H9 (cell line): ENCODE measurements around the gene DYNLRB2. TPM values are rescaled to one million over a fixed set of nuclear protein-coding genes. Genes with fewer than 3 reads are reported as not detected.

ENCODE experiments used
- DNase-seq: peaks from one replicate; pipeline ENCODE4 v3.0.0-alpha.2; 2017
- H2AFZ ChIP-seq: one replicate; pipeline ENCODE4 v1.6.1; 2013; ENCODE audit warnings: mild to moderate bottlenecking, low read length, control low read depth, moderate library complexity
- H2AK5ac ChIP-seq: 2 replicates; pipeline ENCODE4 v1.6.1; 2013; ENCODE audit warnings: low read length, control low read depth, mixed read lengths; ENCODE audit not compliant: insufficient read length
- H2BK120ac ChIP-seq: one replicate; pipeline ENCODE4 v1.6.1; 2013; ENCODE audit warnings: low read depth, mild to moderate bottlenecking, low read length, control low read depth, inconsistent platforms; ENCODE audit not compliant: poor library complexity, severe bottlenecking
- H2BK12ac ChIP-seq: 2 replicates; pipeline ENCODE4 v1.6.1; 2013; ENCODE audit warnings: low read length, control low read depth, mixed read lengths, low read depth; ENCODE audit not compliant: insufficient read length
- H2BK15ac ChIP-seq: 2 replicates; pipeline ENCODE4 v1.6.1; 2013; ENCODE audit warnings: low read depth, low read length, control low read depth
- H2BK20ac ChIP-seq: one replicate; pipeline ENCODE4 v1.6.1; 2013; ENCODE audit warnings: low read depth, mild to moderate bottlenecking, low read length, control low read depth, inconsistent platforms; ENCODE audit not compliant: poor library complexity, severe bottlenecking
- H2BK5ac ChIP-seq: 2 replicates; pipeline ENCODE4 v1.6.1; 2013; ENCODE audit warnings: low read length, control low read depth, mixed read lengths; ENCODE audit not compliant: insufficient read length
- H3K14ac ChIP-seq: 2 replicates; pipeline ENCODE4 v1.6.1; 2013; ENCODE audit warnings: low read length, control low read depth; ENCODE audit not compliant: insufficient read depth
- H3K18ac ChIP-seq: 2 replicates; pipeline ENCODE4 v1.6.1; 2013; ENCODE audit warnings: low read depth, mild to moderate bottlenecking, mixed read lengths, low read length, control low read depth; ENCODE audit not compliant: insufficient read length
- H3K23ac ChIP-seq: 2 replicates; pipeline ENCODE4 v1.6.1; 2013; ENCODE audit warnings: low read length, control low read depth, mixed read lengths, low read depth; ENCODE audit not compliant: insufficient read length
- H3K23me2 ChIP-seq: 2 replicates; pipeline ENCODE4 v1.6.1; 2013; ENCODE audit warnings: low read depth, mild to moderate bottlenecking, mixed read lengths, low read length, control low read depth; ENCODE audit not compliant: insufficient read length, poor library complexity, severe bottlenecking
- H3K27ac ChIP-seq: 2 replicates; pipeline ENCODE4 v1.5.1; 2013; ENCODE audit warnings: low read length, control low read depth, mixed read lengths, low read depth; ENCODE audit not compliant: insufficient read length
- H3K27me3 ChIP-seq: 2 replicates; pipeline ENCODE4 v1.6.1; 2013; ENCODE audit warnings: low read length, control low read depth, inconsistent platforms; ENCODE audit not compliant: insufficient read depth
- H3K4ac ChIP-seq: 2 replicates; pipeline ENCODE4 v1.6.1; 2013; ENCODE audit warnings: low read depth, mild to moderate bottlenecking, control low read depth, inconsistent platforms, low read length, moderate library complexity
- H3K4me1 ChIP-seq: 2 replicates; pipeline ENCODE4 v1.6.1; 2013; ENCODE audit warnings: low read length, control low read depth, inconsistent platforms; ENCODE audit not compliant: insufficient read depth
- H3K4me2 ChIP-seq: 2 replicates; pipeline ENCODE4 v1.6.1; 2013; ENCODE audit warnings: low read length, control low read depth, mixed read lengths; ENCODE audit not compliant: insufficient read length, insufficient read depth
- H3K56ac ChIP-seq: 2 replicates; pipeline ENCODE4 v1.6.1; 2013; ENCODE audit warnings: low read depth, mild to moderate bottlenecking, mixed read lengths, low read length, control low read depth; ENCODE audit not compliant: insufficient read length
- H3K79me1 ChIP-seq: 2 replicates; pipeline ENCODE4 v1.6.1; 2013; ENCODE audit warnings: low read depth, mild to moderate bottlenecking, moderate library complexity, low read length, control low read depth, inconsistent platforms; ENCODE audit not compliant: insufficient read depth, poor library complexity, severe bottlenecking
- H3K79me2 ChIP-seq: 2 replicates; pipeline ENCODE4 v1.6.1; 2013; ENCODE audit warnings: low read length, control low read depth, inconsistent platforms; ENCODE audit not compliant: insufficient read depth
- H3K9ac ChIP-seq: 2 replicates; pipeline ENCODE4 v1.6.1; 2013; ENCODE audit warnings: low read length, control low read depth, mixed read lengths; ENCODE audit not compliant: insufficient read length; ENCODE audit errors: extremely low read depth
- H3K9me3 ChIP-seq: one replicate; pipeline ENCODE4 v1.6.1; 2013; ENCODE audit warnings: low read depth, low read length, inconsistent platforms; ENCODE audit not compliant: control insufficient read depth
- H3T11ph ChIP-seq: one replicate; pipeline ENCODE4 v1.6.1; 2013; ENCODE audit warnings: mild to moderate bottlenecking, low read length, control low read depth, inconsistent platforms
- H4K20me1 ChIP-seq: one replicate; pipeline ENCODE4 v1.6.1; 2013; ENCODE audit not compliant: control insufficient read depth, insufficient read length, insufficient read depth
- H4K5ac ChIP-seq: 2 replicates; pipeline ENCODE4 v1.6.1; 2013; ENCODE audit warnings: low read depth, mild to moderate bottlenecking, mixed read lengths, low read length, control low read depth; ENCODE audit not compliant: insufficient read length
- H4K8ac ChIP-seq: replicated peaks from 2 replicates; pipeline ENCODE4 v1.6.1; 2013; ENCODE audit warnings: low read length, control low read depth, mixed read lengths, low read depth; ENCODE audit not compliant: insufficient read length
- H4K91ac ChIP-seq: 2 replicates; pipeline ENCODE4 v1.6.1; 2013; ENCODE audit warnings: low read depth, mild to moderate bottlenecking, moderate library complexity, mixed read lengths, low read length, control low read depth; ENCODE audit not compliant: insufficient read length
- H3K27ac Mint-ChIP-seq, 3 experiments: 2 replicates in 2 of 3; 3 replicates in 1 of 3; pipeline ENCODE4 v1.8.0; 2020 to 2021; ENCODE audit warnings: mixed read lengths in 3 of 3, mild to moderate bottlenecking in 1 of 3, moderate library complexity in 1 of 3
- H3K27me3 Mint-ChIP-seq: 2 replicates; pipeline ENCODE4 v1.8.0; 2021; ENCODE audit warnings: low read depth, mild to moderate bottlenecking, moderate library complexity, mixed read lengths
- H3K36me3 Mint-ChIP-seq, 3 experiments: 2 replicates in 2 of 3; 3 replicates in 1 of 3; pipeline ENCODE4 v1.8.0; 2020 to 2021; ENCODE audit warnings: low read depth in 3 of 3, mixed read lengths in 3 of 3; ENCODE audit not compliant: insufficient read depth in 1 of 3
- H3K4me1 Mint-ChIP-seq, 2 experiments: 2 replicates each; pipeline ENCODE4 v1.8.0; 2020; ENCODE audit warnings: mixed read lengths in 2 of 2
- H3K4me3 Mint-ChIP-seq, 2 experiments: 2 replicates in 1 of 2; 3 replicates in 1 of 2; pipeline ENCODE4 v1.8.0; 2020 to 2021; ENCODE audit warnings: mild to moderate bottlenecking in 2 of 2, mixed read lengths in 2 of 2, moderate library complexity in 1 of 2
- H3K9me3 Mint-ChIP-seq, 2 experiments: 2 replicates in 1 of 2; 3 replicates in 1 of 2; pipeline ENCODE4 v1.8.0; 2020; ENCODE audit warnings: mild to moderate bottlenecking in 2 of 2, mixed read lengths in 2 of 2, moderate library complexity in 1 of 2
- WGBS: extraction: QIAGEN DNeasy Blood & Tissue Kit; methylation state at CpG from one replicate; pipeline ENCODE4 v1.1.7; 2013; ENCODE audit warnings: missing lambda C conversion rate, low lambda C conversion rate, mixed read lengths; ENCODE audit not compliant: insufficient read length; ENCODE audit errors: extremely low coverage; 5-methylcytosine and 5-hydroxymethylcytosine counted together
- total RNA-seq: library from RNA; stranded (reverse); gene quantifications from 2 replicates; pipeline ENCODE4 v1.2.1, GENCODE V29; 2021
- TF ChIP-seq, protein P1 (sequence below): fragments of 200-600 bp; sonication (generic); conservative IDR thresholded peaks from 3 replicates; pipeline ENCODE4 v1.8.0; 2021; ENCODE audit warnings: antibody characterized with exemption, mild to moderate bottlenecking

The DYNLRB2 gene
- total RNA-seq, 1 experiment from 2014 or later = not detected

DNA sequence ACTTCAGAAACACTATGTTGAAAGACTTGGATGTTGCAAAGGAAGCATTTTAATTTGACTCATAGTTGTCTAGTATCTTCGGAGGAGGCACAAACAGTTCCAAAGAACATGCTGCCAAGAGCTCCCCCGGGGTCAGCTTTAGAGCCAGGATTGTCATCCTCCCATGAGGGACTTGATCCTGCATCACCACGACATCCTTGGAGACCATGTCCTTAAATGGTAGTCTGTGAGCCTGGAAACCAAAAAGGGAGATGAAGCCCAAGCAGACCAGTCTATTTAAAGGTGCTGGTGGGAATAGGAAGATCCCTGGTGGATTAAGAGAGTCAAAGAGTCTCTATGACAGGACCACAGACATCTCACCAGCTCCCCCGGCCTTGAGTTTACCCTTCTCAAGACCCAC is 33.3 kb upstream of the DYNLRB2 start:
- no peak overlapping the region for H3K27ac ChIP-seq
- H2AK5ac ChIP-seq = no peak overlapping the region
- no peak overlapping the region for H3K4ac ChIP-seq
- H2BK120ac ChIP-seq = no peak overlapping the region
- no peak overlapping the region for H3K23ac ChIP-seq
- no peaks in the 10 kb centered on the region for H4K20me1 ChIP-seq
- no peak overlapping the region for H3T11ph ChIP-seq
- no CpG with 5 or more reads among the region's 4 CpGs for WGBS
- H2BK20ac ChIP-seq = no peak overlapping the region
- no peaks in the 10 kb centered on the region for H3K9me3 ChIP-seq
- H2BK12ac ChIP-seq = no peak overlapping the region
- H3K79me1 ChIP-seq = no peaks in the 10 kb centered on the region
- H4K91ac ChIP-seq = no peak overlapping the region
- H3K4me2 ChIP-seq = no peak overlapping the region
- no peak overlapping the region for H3K18ac ChIP-seq
- no peaks in the 10 kb centered on the region for H3K79me2 ChIP-seq
- no peak overlapping the region for H2BK15ac ChIP-seq
- H2AFZ ChIP-seq = no peak overlapping the region
- Mint-ChIP-seq H3K9me3 (no peaks in the 10 kb centered on the region), H3K4me1 (peaks cover 4 to 5% of the 10 kb centered on the region in 2 experiments), H3K4me3 (no peak overlapping the region), H3K27me3 (peaks cover 4% of the 10 kb centered on the region), H3K27ac (no peak overlapping the region), H3K36me3 (no peaks in the 10 kb centered on the region)
- H3K9ac ChIP-seq = no peak overlapping the region
- H3K23me2 ChIP-seq = no peaks in the 10 kb centered on the region
- H3K27me3 ChIP-seq = no peaks in the 10 kb centered on the region
- H2BK5ac ChIP-seq = no peak overlapping the region
- peaks cover 4% of the 10 kb centered on the region; the same call in 1 of the 2 replicates for H3K4me1 ChIP-seq
- no peak for DNase-seq
- TF ChIP-seq, protein P1, sequence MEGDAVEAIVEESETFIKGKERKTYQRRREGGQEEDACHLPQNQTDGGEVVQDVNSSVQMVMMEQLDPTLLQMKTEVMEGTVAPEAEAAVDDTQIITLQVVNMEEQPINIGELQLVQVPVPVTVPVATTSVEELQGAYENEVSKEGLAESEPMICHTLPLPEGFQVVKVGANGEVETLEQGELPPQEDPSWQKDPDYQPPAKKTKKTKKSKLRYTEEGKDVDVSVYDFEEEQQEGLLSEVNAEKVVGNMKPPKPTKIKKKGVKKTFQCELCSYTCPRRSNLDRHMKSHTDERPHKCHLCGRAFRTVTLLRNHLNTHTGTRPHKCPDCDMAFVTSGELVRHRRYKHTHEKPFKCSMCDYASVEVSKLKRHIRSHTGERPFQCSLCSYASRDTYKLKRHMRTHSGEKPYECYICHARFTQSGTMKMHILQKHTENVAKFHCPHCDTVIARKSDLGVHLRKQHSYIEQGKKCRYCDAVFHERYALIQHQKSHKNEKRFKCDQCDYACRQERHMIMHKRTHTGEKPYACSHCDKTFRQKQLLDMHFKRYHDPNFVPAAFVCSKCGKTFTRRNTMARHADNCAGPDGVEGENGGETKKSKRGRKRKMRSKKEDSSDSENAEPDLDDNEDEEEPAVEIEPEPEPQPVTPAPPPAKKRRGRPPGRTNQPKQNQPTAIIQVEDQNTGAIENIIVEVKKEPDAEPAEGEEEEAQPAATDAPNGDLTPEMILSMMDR = no peak
- H4K5ac ChIP-seq = no peak overlapping the region
- no peak overlapping the region for H4K8ac ChIP-seq
- no peak overlapping the region for H3K56ac ChIP-seq
- no peak overlapping the region for H3K14ac ChIP-seq
